ENCODE measurements around the gene FGR.
"Not testable (repeated sequence)": the region's sequence is repeated elsewhere in the genome, so short reads cannot be mapped to it uniquely, and the experiment has no call there.

The FGR gene

GRCh38 chr1:27634985-27635367, at the start of gene FGR:
Gene FGR, minus strand, starts transcription at chr1:27635185. Its CDS starts 11,269 bp downstream, at chr1:27623916.
- no peak for DNase-seq (ENCODE audit: low read depth in 2 of 2)
- no peak for TF ChIP-seq CTCF (IDR thresholded peaks at IDR 0.05; ENCODE audit: low read depth, low read length)
- peak within 1 kb of the TSS; percentile 30 to 35 for H3K4me3 ChIP-seq (replicated peaks in 1 of 2; ENCODE audit: low read depth in 2 of 2, low read length in 2 of 2)

- no peak for TF ChIP-seq CTCF (IDR thresholded peaks at IDR 0.05; ENCODE audit: low read depth, low read length)
- DNase-seq (ENCODE audit: low read depth in 2 of 2), result no peak
- H3K4me3 ChIP-seq (replicated peaks in 1 of 2; ENCODE audit: low read depth in 2 of 2, low read length in 2 of 2), result no peak overlapping the region
Observed at GRCh38 chr1:27684176-27684575, 49.2 kb upstream of the FGR start.

GRCh38 chr1:27682351-27682944, 47.5 kb upstream of the FGR start:
- DNase-seq (ENCODE audit: low read depth in 2 of 2), result no peak
- H3K4me3 ChIP-seq (replicated peaks in 1 of 2; ENCODE audit: low read depth in 2 of 2, low read length in 2 of 2), result no peak overlapping the region
- no peak for TF ChIP-seq CTCF (IDR thresholded peaks at IDR 0.05; ENCODE audit: low read depth, low read length)

GRCh38 chr1:27681580-27681979, 46.6 kb upstream of the FGR start:
- DNase-seq (ENCODE audit: low read depth in 2 of 2); H3K4me3 ChIP-seq (replicated peaks in 1 of 2; ENCODE audit: low read depth in 2 of 2, low read length in 2 of 2): not testable (repeated sequence)

- not testable (repeated sequence) for H3K4me3 ChIP-seq (replicated peaks in 1 of 2; ENCODE audit: low read depth in 2 of 2, low read length in 2 of 2); DNase-seq (ENCODE audit: low read depth in 2 of 2)
Observed at GRCh38 chr1:27680225-27680791, 45.3 kb upstream of the FGR start.

- no peak overlapping the region for H3K4me3 ChIP-seq (replicated peaks in 1 of 2; ENCODE audit: low read depth in 2 of 2, low read length in 2 of 2)
- DNase-seq (ENCODE audit: low read depth in 2 of 2), result no peak
- TF ChIP-seq CTCF (IDR thresholded peaks at IDR 0.05; ENCODE audit: low read depth, low read length), result no peak
Observed at GRCh38 chr1:27678747-27679146, 43.8 kb upstream of the FGR start.

GRCh38 chr1:27676410-27676809, 41.4 kb upstream of the FGR start:
- TF ChIP-seq CTCF (IDR thresholded peaks at IDR 0.05; ENCODE audit: low read depth, low read length), result no peak
- no peak overlapping the region for H3K4me3 ChIP-seq (replicated peaks in 1 of 2; ENCODE audit: low read depth in 2 of 2, low read length in 2 of 2)
- no peak for DNase-seq (ENCODE audit: low read depth in 2 of 2)

- peak; percentile 41 to 53 for DNase-seq (ENCODE audit: low read depth in 2 of 2)
- no peak for TF ChIP-seq CTCF (IDR thresholded peaks at IDR 0.05; ENCODE audit: low read depth, low read length)
- H3K4me3 ChIP-seq (replicated peaks in 1 of 2; ENCODE audit: low read depth in 2 of 2, low read length in 2 of 2), result peak overlapping the region; percentile 38 to 70
Observed at GRCh38 chr1:27672750-27673112, 37.7 kb upstream of the FGR start.

All from cardiac fibroblast (primary cell).